GM18909 (cell line): ENCODE measurements around the gene RPL29.
"Not testable (repeated sequence)": the region's sequence is repeated elsewhere in the genome, so short reads cannot be mapped to it uniquely, and the experiment has no call there.

Experiments used
- ATAC-seq: cut with Tn5 transposase; IDR thresholded peaks from one replicate; pipeline ENCODE4 v1.9.1; 2021; ENCODE audit warnings: mild to moderate bottlenecking; ENCODE audit not compliant: unreplicated experiment, poor library complexity

RPL29 gene

DNA sequence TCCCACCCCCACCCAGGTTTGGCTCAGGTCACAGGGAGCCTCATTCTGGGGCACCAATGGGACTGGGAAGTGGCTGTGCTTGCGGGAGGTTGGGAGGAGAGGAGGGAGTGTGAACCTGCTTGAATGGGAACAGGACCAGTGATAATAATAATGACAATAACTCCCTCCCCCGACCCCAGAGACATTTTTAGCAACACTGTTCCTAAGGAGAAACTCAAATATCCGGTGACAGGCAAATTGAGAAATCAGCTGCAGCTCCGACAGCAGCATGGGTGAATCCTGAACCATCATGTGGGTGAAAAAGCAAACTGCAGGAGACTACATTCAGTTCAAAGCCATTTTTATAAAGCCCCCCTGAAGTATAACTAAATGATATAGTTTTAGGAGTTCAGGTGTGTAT, 11.6 kb upstream of the RPL29 start:
- no peak for ATAC-seq

DNA sequence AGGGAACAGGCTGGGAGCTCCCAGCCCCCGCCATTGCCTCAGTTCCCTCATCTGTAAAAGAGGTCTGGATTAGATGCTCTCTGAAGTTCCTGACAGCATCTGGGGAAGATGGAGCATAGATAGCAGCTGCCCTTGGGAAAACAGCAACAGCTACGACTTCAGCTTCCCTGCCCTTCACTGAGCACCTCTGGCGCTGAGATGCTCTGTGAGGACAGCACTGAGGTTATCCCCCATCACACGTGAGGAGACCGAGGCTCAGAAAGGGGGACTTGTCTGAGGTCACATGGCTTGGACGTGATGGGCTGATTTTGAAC, 11.1 kb upstream of the RPL29 start:
- no peak for ATAC-seq

DNA sequence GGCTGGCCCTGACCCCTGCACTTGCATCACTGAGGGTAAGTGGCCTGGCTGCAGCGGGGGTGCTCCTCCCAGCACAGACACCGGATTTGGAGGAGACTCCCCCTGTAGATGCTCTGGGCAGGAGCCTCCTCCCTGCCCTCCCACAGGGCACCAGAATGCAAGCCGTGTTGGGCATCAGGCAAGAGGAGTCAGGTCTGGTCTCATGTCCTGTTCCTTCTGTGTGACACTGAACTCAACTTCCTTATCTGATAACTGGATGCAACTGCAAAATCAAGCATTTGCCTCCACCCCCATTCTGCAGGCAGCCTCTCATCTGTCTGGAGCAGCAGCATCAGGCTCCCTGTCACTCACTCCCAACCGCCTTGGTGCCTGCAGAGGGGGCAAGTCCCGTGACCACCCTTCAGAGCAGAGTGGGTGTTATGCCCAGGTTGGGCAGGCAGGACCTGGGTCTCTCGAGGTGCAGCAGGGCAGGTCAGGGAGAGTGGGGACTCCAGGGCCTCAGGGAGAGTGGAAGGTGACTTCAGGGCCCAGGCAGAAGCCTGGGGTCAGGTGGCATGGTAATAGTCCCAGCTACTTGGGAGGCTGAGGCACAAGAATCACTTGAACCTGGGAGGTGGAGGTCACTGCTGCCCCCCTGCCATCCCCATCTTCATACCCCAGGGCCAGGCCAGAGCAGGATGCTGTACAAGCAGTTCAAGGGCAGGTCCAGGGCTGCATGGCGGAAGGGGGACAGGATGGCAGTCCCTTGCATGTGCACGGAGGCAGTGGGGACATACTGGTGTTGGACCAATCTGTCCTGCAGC, 10.5 kb upstream of the RPL29 start:
- ATAC-seq: no peak

DNA sequence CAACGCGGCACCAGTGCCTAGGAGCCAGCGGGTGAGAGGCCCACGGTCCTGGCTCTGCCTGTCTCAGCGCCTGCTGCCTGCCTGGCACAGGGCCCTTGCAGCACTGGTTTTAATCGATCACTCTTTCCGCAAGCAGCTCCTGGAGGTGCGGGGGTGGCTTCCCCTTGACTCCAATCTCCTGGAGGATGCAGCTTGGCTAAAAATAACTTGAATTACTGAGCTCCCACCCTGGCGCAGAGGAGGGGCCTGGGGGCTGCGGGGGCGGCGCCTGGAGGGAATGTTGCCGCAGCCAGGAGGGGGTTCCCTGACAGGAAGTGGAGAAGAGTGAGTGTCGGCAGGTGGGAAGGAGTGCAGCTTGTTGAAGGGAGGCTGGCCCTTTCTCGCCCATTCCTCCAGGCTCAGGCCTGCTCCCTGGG, 9.9 kb upstream of the RPL29 start:
- no peak for ATAC-seq

DNA sequence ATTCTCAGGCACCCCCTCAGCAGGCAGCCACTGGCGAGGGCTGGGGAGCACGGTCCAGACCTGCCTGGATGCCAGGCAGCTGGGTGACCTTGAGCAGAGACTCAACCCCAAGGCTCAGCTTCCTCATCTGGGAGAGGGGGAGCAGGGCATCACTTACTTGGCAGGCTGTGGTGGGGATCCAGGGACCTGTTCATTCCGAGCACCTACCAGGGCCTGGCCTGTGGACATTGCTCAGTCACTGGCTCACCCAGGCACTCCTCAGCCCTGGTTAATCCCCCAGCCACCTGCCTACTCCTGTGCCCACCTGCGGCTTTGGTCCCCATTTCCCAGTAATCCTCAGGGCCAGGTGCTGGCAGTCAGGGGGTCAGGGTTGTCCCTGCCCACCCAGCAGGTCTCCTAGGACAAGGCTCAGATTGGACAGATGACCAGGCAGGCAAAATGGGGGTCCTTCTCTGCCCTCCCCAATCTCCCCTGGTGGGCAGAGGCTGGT, 9.3 kb upstream of the RPL29 start:
- no peak for ATAC-seq

DNA sequence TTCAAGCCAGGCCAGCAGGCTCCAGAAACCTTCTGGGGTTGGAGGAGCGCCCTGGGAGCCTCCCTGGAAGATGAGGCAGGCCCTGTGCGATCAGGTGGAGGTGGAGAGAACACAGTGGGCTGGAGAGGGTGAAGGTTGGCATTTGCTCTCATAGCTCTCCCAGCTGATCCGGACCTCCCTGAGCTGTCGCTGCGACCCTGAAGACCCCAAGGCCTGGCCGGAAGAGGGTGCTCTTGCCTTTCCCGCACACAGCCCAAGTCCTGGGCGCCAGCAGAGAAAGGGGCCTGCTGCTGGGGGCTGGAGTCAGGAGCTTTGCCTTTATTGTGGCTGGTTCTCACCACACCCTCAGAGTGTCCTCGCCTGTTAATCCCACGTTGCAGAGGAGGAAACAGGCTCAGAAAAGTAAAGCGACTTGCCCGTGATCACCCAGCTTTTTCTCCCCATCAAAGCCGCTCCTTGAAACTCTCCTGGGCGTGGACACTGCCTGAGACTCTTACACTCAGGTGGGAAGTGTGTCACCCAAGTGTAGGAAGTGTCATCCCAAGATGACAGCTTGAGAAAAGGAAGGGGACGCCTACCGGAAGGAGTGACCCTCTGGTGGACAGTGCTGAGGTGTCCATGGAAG, 8.6 kb upstream of the RPL29 start:
- no peak for ATAC-seq

DNA sequence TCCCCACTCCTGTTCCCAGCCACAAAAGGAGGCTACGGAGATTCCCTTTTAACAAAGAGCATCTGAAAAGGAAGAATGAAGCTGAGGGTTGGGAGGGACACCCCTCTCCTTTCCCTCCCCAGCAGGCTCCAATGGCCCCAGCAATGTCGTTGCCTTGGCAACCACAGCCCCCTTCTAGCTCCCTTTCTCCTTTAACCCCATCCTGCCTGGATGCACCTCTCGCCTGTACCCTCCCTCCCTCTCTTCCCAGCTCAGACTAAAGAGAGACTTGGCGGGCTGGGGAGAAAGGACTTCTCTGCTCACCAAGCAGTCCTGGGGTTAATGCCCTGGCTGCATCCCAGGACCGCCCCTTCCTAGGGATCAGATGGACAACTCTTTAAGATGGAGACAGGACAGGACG, 7.1 kb upstream of the RPL29 start:
- ATAC-seq: no peak

DNA sequence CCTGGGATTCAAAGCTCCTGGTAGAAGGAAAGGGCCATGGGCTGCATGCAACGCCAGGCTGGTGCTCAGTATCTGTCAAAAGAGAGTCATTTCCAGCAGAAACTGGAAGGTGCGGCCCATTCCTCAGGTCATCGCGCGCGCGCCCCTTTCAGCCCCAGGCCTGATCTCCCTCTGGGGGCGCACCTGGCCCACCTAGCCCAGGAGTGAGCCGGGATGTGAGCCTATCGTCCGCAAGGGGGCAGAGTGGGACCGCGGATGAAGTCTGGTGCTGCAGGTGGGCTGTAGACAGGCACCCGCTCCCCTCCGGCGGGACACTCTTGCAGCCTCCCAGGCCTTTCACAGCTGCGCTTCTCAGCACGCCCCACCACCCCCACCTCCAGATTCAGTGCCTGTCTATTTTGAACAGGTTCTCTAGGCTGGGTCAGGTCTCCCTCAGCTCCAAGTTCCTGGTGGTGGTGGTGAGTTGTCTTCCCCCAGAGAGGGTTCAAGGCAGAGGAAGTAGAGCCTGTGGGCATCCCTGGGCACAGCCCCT, 5.8 kb upstream of the RPL29 start:
- peak; percentile 74 for ATAC-seq

DNA sequence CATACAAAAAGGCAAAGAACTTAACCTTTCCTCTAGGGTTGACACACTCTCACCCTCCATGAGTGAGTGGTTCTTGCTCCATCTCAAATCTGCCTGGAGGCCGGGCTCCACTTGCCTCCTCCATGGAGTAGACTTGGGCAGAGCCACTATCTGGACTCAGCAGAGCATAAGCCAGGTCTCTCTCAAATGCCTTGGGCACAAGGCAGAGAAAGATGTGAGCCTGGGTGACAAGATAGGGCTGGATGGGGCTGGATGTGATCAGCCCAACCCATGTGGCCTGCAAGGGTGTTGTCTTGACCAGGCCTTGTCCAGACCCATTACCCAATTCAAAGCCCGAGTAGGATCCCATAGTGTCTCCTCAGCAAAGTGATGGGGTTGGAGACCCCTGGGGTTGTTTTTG, 4.2 kb upstream of the RPL29 start:
- ATAC-seq: no peak

DNA sequence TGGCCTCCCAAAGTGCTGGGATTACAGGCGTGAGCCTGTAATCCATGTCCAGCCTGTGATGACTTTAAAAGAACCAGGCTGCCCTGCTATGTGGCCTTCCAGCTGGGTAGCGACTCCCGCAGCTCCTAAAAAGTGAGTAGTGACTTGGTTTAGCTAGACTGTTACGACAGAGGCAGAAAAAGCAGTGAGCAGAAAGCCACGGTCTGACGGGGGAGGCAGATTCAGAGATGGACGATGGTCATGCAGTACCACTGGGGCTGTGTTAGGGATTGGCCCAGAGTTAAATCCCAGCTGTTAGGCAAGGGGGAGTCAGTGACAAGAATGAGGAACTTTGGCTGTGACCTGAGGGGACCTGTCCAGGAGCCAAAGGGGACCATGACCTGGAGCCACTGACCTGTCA, 3.1 kb upstream of the RPL29 start:
- no peak for ATAC-seq

DNA sequence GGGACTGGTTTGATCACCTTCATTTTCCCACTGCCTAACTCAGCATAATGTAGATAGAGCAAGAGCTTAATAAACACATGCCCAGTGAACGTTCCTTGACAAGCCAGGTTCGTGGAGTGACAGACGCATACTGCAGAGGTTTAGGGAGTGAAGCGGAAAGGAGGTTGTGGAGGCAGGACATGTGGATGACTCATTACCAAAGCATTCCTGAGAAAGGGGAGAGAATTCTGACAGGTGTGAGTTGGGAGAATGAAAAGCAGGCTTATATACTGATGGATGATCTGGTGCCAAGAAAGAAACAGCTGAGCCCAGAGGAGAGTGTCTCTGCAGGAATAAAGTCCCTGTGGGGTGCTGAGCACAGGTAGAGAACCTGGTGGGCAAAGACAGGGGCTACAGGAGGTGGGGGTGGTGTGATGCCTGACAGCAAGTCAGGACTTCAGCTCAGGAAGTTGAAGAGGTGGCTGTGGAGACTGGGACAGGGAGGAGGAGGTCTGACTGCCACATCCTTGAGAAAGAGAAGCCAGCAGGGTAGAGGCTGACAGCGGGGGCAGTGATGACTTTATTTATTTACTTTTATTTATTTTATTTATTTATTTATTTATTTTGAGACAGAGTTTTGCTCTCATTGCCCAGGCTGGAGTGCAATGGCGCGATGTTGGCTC, 2.4 kb upstream of the RPL29 start:
- ATAC-seq: no peak

DNA sequence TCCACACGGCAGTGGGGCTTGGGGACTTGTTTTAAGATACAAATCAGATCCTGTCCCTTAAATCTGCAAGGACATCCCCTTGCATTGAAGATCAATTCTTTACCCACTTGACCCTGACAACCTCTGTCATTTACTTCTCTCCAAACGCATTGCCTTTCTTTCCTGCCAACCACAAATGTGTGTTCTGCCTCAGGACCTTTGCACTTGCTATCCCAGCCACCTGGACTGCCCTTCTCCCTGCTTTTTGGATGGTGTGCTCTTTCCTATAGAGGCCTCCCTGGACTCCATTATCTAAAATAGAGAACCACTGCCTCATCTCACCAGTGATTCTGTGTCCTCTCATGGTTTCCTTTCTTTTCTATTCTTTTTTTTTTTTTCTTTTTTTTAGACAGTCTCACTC, 1.5 kb upstream of the RPL29 start:
- no peak for ATAC-seq

DNA sequence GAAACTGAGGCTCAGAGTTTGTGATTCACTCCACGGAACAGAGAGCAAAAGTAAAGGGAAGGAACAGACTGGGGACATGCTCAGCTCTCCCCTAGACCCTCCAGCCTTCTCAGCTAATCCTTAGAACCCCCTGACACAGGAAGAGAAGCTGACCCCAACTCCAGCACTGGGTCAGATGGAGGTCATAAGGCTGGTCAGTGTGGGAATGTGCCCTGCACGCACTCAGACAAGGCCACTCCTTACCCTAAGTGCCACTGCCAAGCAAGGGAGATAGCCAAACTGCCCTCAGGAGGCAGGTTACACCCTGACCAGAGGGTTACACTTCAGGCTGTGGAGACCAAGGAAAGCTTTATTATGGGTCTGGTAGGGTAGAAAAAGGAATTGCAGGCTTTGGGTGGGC, 1.2 kb downstream of the RPL29 start:
- no peak for ATAC-seq

DNA sequence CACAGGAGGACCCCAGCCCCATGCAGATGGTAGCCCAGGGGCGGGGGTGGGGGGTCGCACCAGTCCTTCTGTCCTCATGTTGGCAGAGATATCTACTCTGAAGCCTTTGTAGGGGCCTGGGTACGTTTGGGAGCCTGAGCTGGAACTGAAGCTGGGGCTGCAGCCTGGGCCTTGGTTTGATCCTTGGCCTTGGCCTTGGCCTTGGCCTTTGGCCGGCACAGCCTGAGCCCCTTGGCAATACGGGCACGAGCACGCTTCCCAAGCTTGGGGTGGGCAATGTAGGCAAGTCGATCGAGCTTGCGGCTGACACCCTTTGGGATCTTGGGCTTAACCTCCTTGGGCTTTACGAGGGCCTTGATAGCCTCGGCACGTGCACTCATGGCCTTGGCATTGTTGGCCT, 2.0 kb downstream of the RPL29 start:
- not testable (repeated sequence) for ATAC-seq

DNA sequence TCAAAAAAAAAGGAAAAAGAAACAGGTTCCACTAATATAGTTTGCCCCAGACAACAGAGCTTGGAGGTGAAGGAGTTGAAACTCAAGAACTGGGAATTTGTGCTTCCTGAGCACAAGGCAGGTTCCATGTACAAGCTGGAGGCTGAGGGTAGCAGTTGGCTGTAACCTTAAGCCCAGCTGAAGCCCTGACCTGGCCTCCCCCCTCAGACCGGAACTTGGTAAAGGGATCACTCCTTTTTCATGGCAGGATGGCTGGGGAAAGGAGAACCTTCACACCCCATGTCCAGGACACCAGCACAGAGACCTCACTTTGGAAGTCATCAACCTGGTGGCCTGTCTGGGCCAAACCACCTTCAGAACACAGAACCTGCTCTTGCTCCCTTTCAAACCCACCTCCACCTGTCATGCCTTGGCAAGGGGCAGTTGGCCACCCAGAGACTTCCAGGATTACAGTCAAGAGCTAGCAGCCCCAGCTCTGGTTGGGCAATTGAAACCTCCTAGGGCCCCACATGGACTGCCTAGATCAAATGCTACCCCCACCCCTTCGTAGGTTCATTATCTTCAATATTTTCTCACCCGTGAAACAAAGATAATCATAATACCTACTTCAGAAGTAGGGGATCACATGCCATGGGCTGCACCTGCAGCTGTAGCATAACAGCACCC, 3.5 kb downstream of the RPL29 start:
- ATAC-seq: no peak

DNA sequence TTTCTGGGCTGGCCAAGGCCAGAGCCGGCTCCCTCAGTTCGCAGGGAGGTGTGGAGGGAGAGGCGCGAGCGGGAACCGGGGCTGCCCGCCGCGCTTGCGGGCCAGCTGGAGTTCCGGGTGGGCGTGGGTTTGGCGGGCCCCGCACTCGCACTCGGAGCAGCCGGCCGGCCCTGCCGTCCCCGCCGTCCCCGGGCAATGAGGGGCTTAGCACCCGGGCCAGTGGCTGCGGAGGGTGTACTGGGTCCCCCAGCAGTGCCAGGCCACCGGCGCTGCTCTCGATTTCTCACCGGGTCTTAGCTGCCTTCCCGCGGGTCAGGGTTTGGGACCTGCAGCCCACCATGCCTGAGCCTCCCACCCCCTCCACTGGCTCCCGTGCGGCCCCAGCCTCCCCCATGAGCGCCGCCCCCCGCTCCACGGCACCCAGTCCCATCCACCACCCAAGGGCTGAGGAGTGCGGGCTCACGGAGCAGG, 5.2 kb downstream of the RPL29 start:
- not testable (repeated sequence) for ATAC-seq

DNA sequence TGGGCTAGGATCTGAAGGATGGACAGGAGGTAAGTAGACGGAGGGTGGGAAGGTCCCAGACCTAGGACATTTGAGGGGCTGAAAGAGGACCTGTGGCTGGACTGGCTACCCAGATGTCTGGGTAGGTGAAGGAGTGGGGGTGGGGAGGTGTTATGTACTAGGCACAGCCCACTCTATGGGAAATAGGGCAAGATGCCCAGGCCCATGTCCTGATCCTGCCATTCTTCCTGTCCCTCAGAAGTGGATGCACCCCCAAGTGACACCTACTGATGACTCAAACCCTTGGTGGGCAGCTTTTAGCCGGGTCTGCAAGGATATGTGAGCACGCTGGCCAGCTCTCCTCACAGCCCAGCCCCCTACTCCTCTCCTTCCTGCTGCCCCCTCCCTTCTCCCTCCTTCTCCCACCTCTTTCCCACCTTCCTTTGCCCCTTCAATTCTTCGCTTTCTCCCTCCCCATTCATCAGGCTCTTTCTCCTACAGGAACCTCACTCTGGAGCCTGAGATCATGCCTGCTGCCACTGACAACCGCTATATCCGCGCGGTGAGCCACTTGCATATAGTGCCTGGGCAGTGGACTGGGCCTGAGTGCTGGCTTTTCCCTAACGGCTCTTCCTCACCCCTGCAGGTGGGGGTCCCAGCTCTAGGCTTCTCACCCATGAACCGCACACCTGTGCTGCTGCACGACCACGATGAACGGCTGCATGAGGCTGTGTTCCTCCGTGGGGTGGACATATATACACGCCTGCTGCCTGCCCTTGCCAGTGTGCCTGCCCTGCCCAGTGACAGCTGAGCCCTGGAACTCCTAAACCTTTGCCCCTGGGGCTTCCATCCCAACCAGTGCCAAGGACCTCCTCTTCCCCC, 7.2 kb downstream of the RPL29 start:
- no peak for ATAC-seq

DNA sequence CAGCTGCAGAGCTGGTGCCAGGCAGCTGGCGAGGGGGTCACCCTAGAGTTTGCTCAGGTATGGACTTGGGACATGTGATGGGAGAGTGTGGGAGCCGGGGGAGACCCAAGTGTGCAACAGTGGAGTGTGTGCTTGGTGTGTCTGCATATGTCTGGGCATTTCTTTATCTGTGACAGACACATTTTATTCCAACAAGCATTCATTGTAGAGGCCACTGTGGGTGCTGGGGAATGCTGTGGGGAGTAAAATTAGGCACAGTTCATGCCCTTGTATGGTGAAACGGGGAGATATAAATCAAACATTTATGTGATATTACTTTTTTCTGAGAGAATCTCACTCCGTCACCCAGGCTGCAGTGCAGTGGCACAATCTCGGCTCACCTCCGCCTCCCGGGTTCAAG, 8.1 kb downstream of the RPL29 start:
- no peak for ATAC-seq

DNA sequence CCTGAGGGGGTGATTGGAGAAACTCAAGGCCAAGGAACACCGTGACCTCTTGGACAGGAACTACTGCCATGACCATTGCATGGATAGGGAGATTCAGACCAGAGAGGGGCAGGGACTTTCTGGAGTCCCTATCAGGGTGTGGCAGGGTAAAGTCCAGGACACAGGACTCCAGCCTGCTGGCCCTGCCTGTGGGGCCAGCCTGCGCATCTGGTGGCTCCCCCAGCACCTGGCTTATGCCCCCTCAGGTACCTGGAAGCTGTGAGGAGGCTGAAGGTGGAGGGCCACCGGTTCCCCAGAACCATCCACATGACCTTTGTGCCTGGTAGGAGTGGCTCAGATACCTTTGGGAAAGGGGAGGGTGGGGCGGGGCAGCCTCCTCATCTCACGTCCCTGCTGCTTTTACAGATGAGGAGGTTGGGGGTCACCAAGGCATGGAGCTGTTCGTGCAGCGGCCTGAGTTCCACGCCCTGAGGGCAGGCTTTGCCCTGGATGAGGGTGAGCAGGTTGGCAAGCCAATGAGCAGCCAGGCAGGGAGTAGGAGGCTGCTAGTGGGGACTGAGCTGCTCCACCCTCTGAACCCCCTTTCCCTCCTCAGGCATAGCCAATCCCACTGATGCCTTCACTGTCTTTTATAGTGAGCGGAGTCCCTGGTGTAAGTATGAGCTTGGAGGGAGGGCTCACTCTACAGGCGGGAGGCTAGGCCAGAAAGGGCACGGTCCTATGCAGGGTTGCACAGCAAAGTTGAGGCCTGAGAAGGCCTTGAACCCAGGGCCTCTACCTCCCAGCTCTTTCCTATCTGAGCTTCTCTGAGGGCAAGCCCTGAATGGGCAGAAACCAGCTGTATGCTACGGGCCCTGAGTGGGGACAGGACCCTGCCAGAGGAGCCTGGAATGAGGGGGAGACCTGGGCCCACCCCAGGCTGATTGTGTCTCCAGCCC, 9.4 kb downstream of the RPL29 start:
- no peak for ATAC-seq
